HK-2 (cell line): Measurements from ENCODE around the gene TNFRSF8.

Experiments
- DNase-seq: peaks from one replicate; pipeline ENCODE4 v3.0.0-alpha.2; 2018; ENCODE audit not compliant: unreplicated experiment

TNFRSF8 gene

GRCh38 chr1:12059722-12060464, 3.2 kb upstream of the TNFRSF8 start:
- no peak for DNase-seq

GRCh38 chr1:12060500-12060899, 2.6 kb upstream of the TNFRSF8 start:
- DNase-seq, result no peak

GRCh38 chr1:12064073-12064969, 1.2 kb downstream of the TNFRSF8 start:
- no peak for DNase-seq

- DNase-seq, result no peak
These were observed 2.8 kb downstream of the TNFRSF8 start for GRCh38 chr1:12065872-12066271.

GRCh38 chr1:12067900-12068821, 5.1 kb downstream of the TNFRSF8 start:
- no peak for DNase-seq

- DNase-seq, result no peak
These were observed 6.6 kb downstream of the TNFRSF8 start for GRCh38 chr1:12069623-12070244.

GRCh38 chr1:12071892-12072291, 8.8 kb downstream of the TNFRSF8 start:
- no peak for DNase-seq

- DNase-seq, result no peak
These were observed 9.6 kb downstream of the TNFRSF8 start for GRCh38 chr1:12072741-12073140.

GRCh38 chr1:12073796-12074195, 10.7 kb downstream of the TNFRSF8 start:
- no peak for DNase-seq

- DNase-seq, result peak; percentile 73
These were observed 12.4 kb downstream of the TNFRSF8 start for GRCh38 chr1:12075195-12076114.

GRCh38 chr1:12076425-12077005, 13.4 kb downstream of the TNFRSF8 start:
- DNase-seq, result no peak

- DNase-seq, result no peak
These were observed 15.5 kb downstream of the TNFRSF8 start for GRCh38 chr1:12078575-12078937.

- DNase-seq, result peak; percentile 27
These were observed 16.1 kb downstream of the TNFRSF8 start for GRCh38 chr1:12078938-12079861.

GRCh38 chr1:12080156-12080555, 17.1 kb downstream of the TNFRSF8 start:
- no peak for DNase-seq

- no peak for DNase-seq
These were observed 17.9 kb downstream of the TNFRSF8 start for GRCh38 chr1:12080773-12081556.

- DNase-seq, result no peak
These were observed 18.7 kb downstream of the TNFRSF8 start for GRCh38 chr1:12081648-12082396.

- no peak for DNase-seq
These were observed 19.9 kb downstream of the TNFRSF8 start for GRCh38 chr1:12082988-12083387.
